ENCODE results near the gene ATG4A. TPM values are rescaled to one million over a fixed set of nuclear protein-coding genes. Genes with fewer than 3 reads are reported as not detected.
A peak's percentile ranks its signal among the peaks of the same experiment; 100 is the strongest.

The ATG4A gene
- total and polyA plus RNA-seq, 9 of the 15 experiments (the other 6 are each of a cell fraction or from before 2014, with no cell fraction given) = 7.3 to 24.5 (median 16.6) TPM

DNA sequence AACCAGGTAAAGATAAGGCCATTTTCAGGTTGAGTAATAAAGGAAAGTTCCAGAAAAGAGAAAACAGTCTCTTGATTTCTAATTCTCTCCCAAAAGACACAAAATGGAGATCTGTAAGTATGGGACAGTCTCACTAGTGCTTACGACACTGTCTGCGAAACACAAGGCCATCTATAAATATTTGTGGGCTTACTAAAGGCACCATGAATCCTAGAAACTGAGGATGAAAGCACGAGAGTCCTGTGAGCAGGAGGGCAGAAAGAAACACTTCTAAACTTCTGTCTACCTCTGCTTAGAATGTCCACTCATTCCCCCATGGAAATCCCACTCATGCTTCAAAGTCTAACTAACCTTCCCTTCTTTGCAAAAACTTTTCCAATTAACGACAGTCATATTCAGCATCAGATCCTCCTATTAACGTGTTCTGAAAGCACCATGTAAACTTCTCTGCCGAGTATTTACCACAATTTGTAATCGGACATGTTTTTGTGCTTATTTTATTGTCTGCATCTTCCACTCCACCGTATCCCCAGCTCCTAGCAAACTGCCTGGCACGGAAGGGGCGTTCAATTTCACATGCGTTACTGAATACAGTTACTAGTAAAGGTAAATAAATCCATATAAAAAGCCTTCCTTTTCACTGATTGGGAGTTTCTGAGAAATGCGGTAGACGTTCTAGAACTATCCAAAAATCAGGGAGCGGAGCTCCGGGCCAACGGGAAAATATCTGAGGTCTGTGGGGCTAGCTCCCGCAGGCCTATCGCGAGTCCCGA, 901 bp upstream of the ATG4A start:
- POLR2A ChIA-PET = interaction anchor here (0.6 to 2.0 kb wide), 8 partner anchors 8 to 51 kb away, joined by 3 to 11 read pairs (median 4); no protein-coding TSS in a partner anchor
- Histone ChIP-seq H3K4me2 (ENCODE audit: insufficient read depth, low read length) (peak overlapping the region; percentile 98), H3K9me1 (ENCODE audit: control insufficient read depth, insufficient read depth, low read length) (no peaks in the 10 kb centered on the region), H3K4me1 (replicated peaks in 1 of 2; ENCODE audit: control insufficient read depth in 2 of 2, insufficient read depth in 2 of 2, low read length in 2 of 2) (peaks cover 0 to 8% of the 10 kb centered on the region in 2 experiments; a peak in 2 of 5 replicates), H3K9ac (ENCODE audit: insufficient read depth in 1 of 2, low read depth in 2 of 2, low read length in 2 of 2) (peak overlapping the region; percentile 91 to 93), H3K79me2 (ENCODE audit: control insufficient read depth, insufficient read depth, low read length) (peaks cover 44% of the 10 kb centered on the region), H3K36me3 (ENCODE audit: control insufficient read depth, insufficient read depth, low read length) (peaks cover 24% of the 10 kb centered on the region; the same call in 2 of the 3 replicates), H2AFZ (ENCODE audit: low read depth, low read length) (peak overlapping the region; percentile 75), H3K4me3 (peak overlapping the region; percentile 72), H3K9me3 (replicated peaks; ENCODE audit: control insufficient read depth, insufficient read depth, low read depth, low read length) (no peaks in the 10 kb centered on the region), H4K20me1 (replicated peaks; ENCODE audit: control insufficient read depth, insufficient read depth, low read length) (no peaks in the 10 kb centered on the region), H3K27me3 (ENCODE audit: control insufficient read depth in 2 of 2, insufficient read depth in 2 of 2, low read length in 2 of 2) (no peaks in the 10 kb centered on the region), H3K27ac (ENCODE audit: extremely low read depth, low read depth, low read length) (peak overlapping the region; percentile 94)
- under 1% methylated on average over 20 of the region's 20 CpGs for WGBS (ENCODE audit: insufficient coverage, low coverage, missing lambda C conversion rate)
- TSS peak; percentile 67 for BruUV-seq (replicated peaks)
- in situ Hi-C loops (cut with MboI) (no loop called here), intact Hi-C loops (cut with micrococcal nuclease) (no loop called here)
- FAIRE-seq (peak; percentile 74), DNase-seq (ENCODE audit: extremely low read depth in 1 of 4, low spot score in 3 of 4) (peak in 1 of 4 experiments; percentile 17), ATAC-seq (peak; percentile 3)
- CTCF ChIA-PET (ENCODE audit: low intra/inter-chr PET ratio) = no interaction called here
- no peak for TF ChIP-seq SMARCA5 (IDR thresholded peaks at IDR 0.05)
- no peak for TF ChIP-seq BCOR (IDR thresholded peaks at IDR 0.05)
- peak; percentile 22 for TF ChIP-seq HDAC3 (IDR thresholded peaks at IDR 0.05; ENCODE audit: borderline replicate concordance, partially characterized antibody)
- TF ChIP-seq TOE1 (IDR thresholded peaks at IDR 0.05; ENCODE audit: borderline replicate concordance) = 0 out of 2 replicates have a peak, but pooled peaks have one; percentile 12
- TF ChIP-seq TOE1 (CRISPR knock-in tag; IDR thresholded peaks at IDR 0.05; ENCODE audit: borderline replicate concordance, low read depth) = no peak
- no peak for TF ChIP-seq CAMTA2 (CRISPR knock-in tag; conservative IDR thresholded peaks at IDR 0.05)
- TF ChIP-seq, protein P1, sequence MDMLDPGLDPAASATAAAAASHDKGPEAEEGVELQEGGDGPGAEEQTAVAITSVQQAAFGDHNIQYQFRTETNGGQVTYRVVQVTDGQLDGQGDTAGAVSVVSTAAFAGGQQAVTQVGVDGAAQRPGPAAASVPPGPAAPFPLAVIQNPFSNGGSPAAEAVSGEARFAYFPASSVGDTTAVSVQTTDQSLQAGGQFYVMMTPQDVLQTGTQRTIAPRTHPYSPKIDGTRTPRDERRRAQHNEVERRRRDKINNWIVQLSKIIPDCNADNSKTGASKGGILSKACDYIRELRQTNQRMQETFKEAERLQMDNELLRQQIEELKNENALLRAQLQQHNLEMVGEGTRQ (CRISPR knock-in tag; IDR thresholded peaks at IDR 0.05) = no peak
- TF ChIP-seq CBX8 (IDR thresholded peaks at IDR 0.05; ENCODE audit: borderline replicate concordance, extremely low read depth, low read depth, low read length, poor library complexity, severe bottlenecking) = no peak
- TF ChIP-seq ZNF507 (tag; conservative IDR thresholded peaks at IDR 0.05) = no peak
- TF ChIP-seq, protein P2, sequence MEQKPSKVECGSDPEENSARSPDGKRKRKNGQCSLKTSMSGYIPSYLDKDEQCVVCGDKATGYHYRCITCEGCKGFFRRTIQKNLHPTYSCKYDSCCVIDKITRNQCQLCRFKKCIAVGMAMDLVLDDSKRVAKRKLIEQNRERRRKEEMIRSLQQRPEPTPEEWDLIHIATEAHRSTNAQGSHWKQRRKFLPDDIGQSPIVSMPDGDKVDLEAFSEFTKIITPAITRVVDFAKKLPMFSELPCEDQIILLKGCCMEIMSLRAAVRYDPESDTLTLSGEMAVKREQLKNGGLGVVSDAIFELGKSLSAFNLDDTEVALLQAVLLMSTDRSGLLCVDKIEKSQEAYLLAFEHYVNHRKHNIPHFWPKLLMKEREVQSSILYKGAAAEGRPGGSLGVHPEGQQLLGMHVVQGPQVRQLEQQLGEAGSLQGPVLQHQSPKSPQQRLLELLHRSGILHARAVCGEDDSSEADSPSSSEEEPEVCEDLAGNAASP (IDR thresholded peaks at IDR 0.05) = peak; percentile 74
- TF ChIP-seq, protein P3, sequence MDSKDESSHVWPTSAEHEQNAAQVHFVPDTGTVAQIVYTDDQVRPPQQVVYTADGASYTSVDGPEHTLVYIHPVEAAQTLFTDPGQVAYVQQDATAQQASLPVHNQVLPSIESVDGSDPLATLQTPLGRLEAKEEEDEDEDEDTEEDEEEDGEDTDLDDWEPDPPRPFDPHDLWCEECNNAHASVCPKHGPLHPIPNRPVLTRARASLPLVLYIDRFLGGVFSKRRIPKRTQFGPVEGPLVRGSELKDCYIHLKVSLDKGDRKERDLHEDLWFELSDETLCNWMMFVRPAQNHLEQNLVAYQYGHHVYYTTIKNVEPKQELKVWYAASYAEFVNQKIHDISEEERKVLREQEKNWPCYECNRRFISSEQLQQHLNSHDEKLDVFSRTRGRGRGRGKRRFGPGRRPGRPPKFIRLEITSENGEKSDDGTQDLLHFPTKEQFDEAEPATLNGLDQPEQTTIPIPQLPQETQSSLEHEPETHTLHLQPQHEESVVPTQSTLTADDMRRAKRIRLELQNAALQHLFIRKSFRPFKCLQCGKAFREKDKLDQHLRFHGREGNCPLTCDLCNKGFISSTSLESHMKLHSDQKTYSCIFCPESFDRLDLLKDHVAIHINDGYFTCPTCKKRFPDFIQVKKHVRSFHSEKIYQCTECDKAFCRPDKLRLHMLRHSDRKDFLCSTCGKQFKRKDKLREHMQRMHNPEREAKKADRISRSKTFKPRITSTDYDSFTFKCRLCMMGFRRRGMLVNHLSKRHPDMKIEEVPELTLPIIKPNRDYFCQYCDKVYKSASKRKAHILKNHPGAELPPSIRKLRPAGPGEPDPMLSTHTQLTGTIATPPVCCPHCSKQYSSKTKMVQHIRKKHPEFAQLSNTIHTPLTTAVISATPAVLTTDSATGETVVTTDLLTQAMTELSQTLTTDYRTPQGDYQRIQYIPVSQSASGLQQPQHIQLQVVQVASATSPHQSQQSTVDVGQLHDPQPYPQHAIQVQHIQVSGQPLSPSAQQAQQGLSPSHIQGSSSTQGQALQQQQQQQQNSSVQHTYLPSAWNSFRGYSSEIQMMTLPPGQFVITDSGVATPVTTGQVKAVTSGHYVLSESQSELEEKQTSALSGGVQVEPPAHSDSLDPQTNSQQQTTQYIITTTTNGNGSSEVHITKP (IDR thresholded peaks at IDR 0.05; ENCODE audit: partially characterized antibody) = no peak
- TF ChIP-seq, protein P4, sequence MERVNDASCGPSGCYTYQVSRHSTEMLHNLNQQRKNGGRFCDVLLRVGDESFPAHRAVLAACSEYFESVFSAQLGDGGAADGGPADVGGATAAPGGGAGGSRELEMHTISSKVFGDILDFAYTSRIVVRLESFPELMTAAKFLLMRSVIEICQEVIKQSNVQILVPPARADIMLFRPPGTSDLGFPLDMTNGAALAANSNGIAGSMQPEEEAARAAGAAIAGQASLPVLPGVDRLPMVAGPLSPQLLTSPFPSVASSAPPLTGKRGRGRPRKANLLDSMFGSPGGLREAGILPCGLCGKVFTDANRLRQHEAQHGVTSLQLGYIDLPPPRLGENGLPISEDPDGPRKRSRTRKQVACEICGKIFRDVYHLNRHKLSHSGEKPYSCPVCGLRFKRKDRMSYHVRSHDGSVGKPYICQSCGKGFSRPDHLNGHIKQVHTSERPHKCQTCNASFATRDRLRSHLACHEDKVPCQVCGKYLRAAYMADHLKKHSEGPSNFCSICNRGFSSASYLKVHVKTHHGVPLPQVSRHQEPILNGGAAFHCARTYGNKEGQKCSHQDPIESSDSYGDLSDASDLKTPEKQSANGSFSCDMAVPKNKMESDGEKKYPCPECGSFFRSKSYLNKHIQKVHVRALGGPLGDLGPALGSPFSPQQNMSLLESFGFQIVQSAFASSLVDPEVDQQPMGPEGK (CRISPR knock-in tag; IDR thresholded peaks at IDR 0.05; ENCODE audit: borderline replicate concordance) = no peak
- no peak for TF ChIP-seq FOXJ2 (tag; IDR thresholded peaks at IDR 0.05)

All from K562 (cell line).